Type B pancreatic cell (in vitro differentiated cells): ENCODE results near the gene KLK11. TPM values are rescaled to one million over a fixed set of nuclear protein-coding genes. Genes with fewer than 3 reads are reported as not detected.

Experiments used
- DNase-seq: peaks from one replicate; pipeline ENCODE4 v3.0.0; 2021; ENCODE audit warnings: mixed read lengths; ENCODE audit not compliant: unreplicated experiment; ENCODE audit errors: extremely low spot score
- H3K27ac Mint-ChIP-seq: 2 replicates; pipeline ENCODE4 v1.8.0; 2021; ENCODE audit warnings: mild to moderate bottlenecking, mixed read lengths
- H3K27me3 Mint-ChIP-seq: 2 replicates; pipeline ENCODE4 v1.8.0; 2021; ENCODE audit warnings: mixed read lengths
- H3K36me3 Mint-ChIP-seq: 2 replicates; pipeline ENCODE4 v1.8.0; 2021; ENCODE audit warnings: mixed read lengths
- H3K4me1 Mint-ChIP-seq: one replicate; pipeline ENCODE4 v1.8.0; 2021; ENCODE audit warnings: mixed read lengths; ENCODE audit not compliant: unreplicated experiment
- H3K4me3 Mint-ChIP-seq: 2 replicates; pipeline ENCODE4 v1.8.0; 2021; ENCODE audit warnings: mild to moderate bottlenecking, mixed read lengths
- H3K9me3 Mint-ChIP-seq: 2 replicates; pipeline ENCODE4 v1.8.0; 2021; ENCODE audit warnings: mixed read lengths
- CTCF ChIP-seq: fragments of 200-600 bp; sonication (generic); conservative IDR thresholded peaks from 2 replicates; pipeline ENCODE4 v1.5.0; 2021; ENCODE audit warnings: antibody characterized with exemption, mild to moderate bottlenecking
- total RNA-seq: library from RNA; stranded (reverse); gene quantifications from 2 replicates; pipeline ENCODE4 v1.2.1, GENCODE V29; 2021; ENCODE audit warnings: low replicate concordance

Gene KLK11
- total RNA-seq, 1 donor from 2014 or later, result 1.4 TPM

GRCh38 chr19:51002542-51003311, 23.7 kb downstream of the KLK11 start:
- Mint-ChIP-seq H3K9me3 (no peaks in the 10 kb centered on the region), H3K4me1 (peaks cover 3% of the 10 kb centered on the region), H3K36me3 (no peaks in the 10 kb centered on the region), H3K27me3 (peaks cover 36% of the 10 kb centered on the region), H3K27ac (peak overlapping the region; percentile 87), H3K4me3 (peak overlapping the region; percentile 74)
- DNase-seq, result no peak
- no peak for TF ChIP-seq CTCF

- no peak for TF ChIP-seq CTCF
- Mint-ChIP-seq H3K9me3 (no peaks in the 10 kb centered on the region), H3K36me3 (no peaks in the 10 kb centered on the region), H3K4me3 (peak overlapping the region; percentile 74), H3K4me1 (peaks cover 3% of the 10 kb centered on the region), H3K27ac (peak overlapping the region; percentile 87), H3K27me3 (peaks cover 36% of the 10 kb centered on the region)
- no peak for DNase-seq
Observed at GRCh38 chr19:51002089-51002532, 24.3 kb downstream of the KLK11 start.

- H3K9me3 Mint-ChIP-seq, result no peaks in the 10 kb centered on the region
- H3K27ac Mint-ChIP-seq, result peak within 1 kb of the TSS; percentile 87
- H3K4me3 Mint-ChIP-seq, result peak within 1 kb of the TSS; percentile 74
- peaks cover 36% of the 10 kb centered on the region for H3K27me3 Mint-ChIP-seq
- no peaks in the 10 kb centered on the region for H3K36me3 Mint-ChIP-seq
- no peak for TF ChIP-seq CTCF
- DNase-seq, result no peak
- peaks cover 3% of the 10 kb centered on the region for H3K4me1 Mint-ChIP-seq
Observed at GRCh38 chr19:51001515-51001914, 24.9 kb downstream of the KLK11 start, which contains the start of gene KLK8. Gene KLK8 (minus strand): TSS chr19:51001604. CDS start chr19:51001167, 437 bp downstream.

- no peak for TF ChIP-seq CTCF
- no peaks in the 10 kb centered on the region for H3K9me3 Mint-ChIP-seq
- no peak overlapping the region for H3K4me3 Mint-ChIP-seq
- peaks cover 32% of the 10 kb centered on the region for H3K27me3 Mint-ChIP-seq
- no peak for DNase-seq
- peaks cover 3% of the 10 kb centered on the region for H3K4me1 Mint-ChIP-seq
- no peaks in the 10 kb centered on the region for H3K36me3 Mint-ChIP-seq
- H3K27ac Mint-ChIP-seq, result peak overlapping the region; percentile 87
Observed at GRCh38 chr19:51000981-51001380, 25.4 kb downstream of the KLK11 start.

GRCh38 chr19:51000426-51000825, 26.0 kb downstream of the KLK11 start:
- Mint-ChIP-seq H3K27ac (no peak overlapping the region), H3K4me3 (no peak overlapping the region), H3K36me3 (no peaks in the 10 kb centered on the region), H3K9me3 (no peaks in the 10 kb centered on the region), H3K27me3 (peaks cover 30% of the 10 kb centered on the region), H3K4me1 (peaks cover 3% of the 10 kb centered on the region)
- no peak for DNase-seq
- TF ChIP-seq CTCF, result no peak
